Sigmoid colon (tissue), 4 donors: ENCODE measurements around the gene ANOS1.

ENCODE experiments used
- CTCF ChIP-seq, 4 experiments: fragments of 450-650 bp in 3 of 4; fragments of 200-600 bp in 1 of 4; IDR thresholded peaks; one replicate each; pipeline ENCODE4 v1.5.1; 2016 to 2019; ENCODE audit warnings: antibody characterized with exemption in 4 of 4, mild to moderate bottlenecking in 3 of 4, moderate library complexity in 2 of 4
- EP300 ChIP-seq, 4 donors: sonication (generic); formaldehyde crosslinking; IDR thresholded peaks; one replicate each; pipeline ENCODE4 v1.6.1; 2017; ENCODE audit warnings: antibody characterized with exemption in 4 of 4
- POLR2A ChIP-seq, 2 donors: fragments of 450-650 bp; IDR thresholded peaks; one replicate each; pipeline ENCODE4 v1.6.1; 2016; ENCODE audit warnings: antibody characterized with exemption in 2 of 2, mild to moderate bottlenecking in 2 of 2, moderate library complexity in 2 of 2
- POLR2AphosphoS5 ChIP-seq, 4 donors: sonication (generic); formaldehyde crosslinking; IDR thresholded peaks; one replicate each; pipeline ENCODE4 v1.6.1; 2017; ENCODE audit warnings: antibody characterized with exemption in 4 of 4

- TF ChIP-seq POLR2A (IDR thresholded peaks at IDR 0.05) (no peak), CTCF (IDR thresholded peaks at IDR 0.05) (no peak), POLR2AphosphoS5 (IDR thresholded peaks at IDR 0.05) (no peak), EP300 (IDR thresholded peaks at IDR 0.05) (no peak)
Measured at GRCh38 chrX:8684201-8684965, 47.6 kb downstream of the ANOS1 start.
